HG03575 (cell line): Measurements from ENCODE around the gene ITIH5.

Source experiments
- ATAC-seq: cut with Tn5 transposase; IDR thresholded peaks from one replicate; pipeline ENCODE4 v1.9.1; 2021; ENCODE audit not compliant: unreplicated experiment, insufficient number of reproducible peaks, low FRiP score; ENCODE audit errors: extremely low read depth

The ITIH5 gene

DNA sequence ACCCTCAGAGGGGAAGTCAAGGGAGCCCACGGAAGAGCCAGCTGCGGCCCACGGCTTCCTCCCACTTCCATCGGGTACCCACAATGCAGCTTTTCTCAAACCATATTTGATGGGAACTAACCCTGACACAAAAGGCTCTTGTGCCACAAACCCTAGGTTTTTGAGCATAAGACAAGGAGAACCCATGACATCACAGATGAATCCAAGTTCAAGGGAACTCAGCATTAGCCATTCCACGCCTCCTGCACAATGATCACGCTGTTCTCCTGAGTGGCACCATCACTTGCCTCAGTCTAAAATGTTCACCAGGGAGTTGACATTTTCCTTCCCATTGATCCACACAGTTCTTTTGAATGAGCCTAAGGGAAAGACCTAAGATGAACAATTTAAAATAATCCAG is 70.4 kb downstream of the ITIH5 start:
- no peak for ATAC-seq

DNA sequence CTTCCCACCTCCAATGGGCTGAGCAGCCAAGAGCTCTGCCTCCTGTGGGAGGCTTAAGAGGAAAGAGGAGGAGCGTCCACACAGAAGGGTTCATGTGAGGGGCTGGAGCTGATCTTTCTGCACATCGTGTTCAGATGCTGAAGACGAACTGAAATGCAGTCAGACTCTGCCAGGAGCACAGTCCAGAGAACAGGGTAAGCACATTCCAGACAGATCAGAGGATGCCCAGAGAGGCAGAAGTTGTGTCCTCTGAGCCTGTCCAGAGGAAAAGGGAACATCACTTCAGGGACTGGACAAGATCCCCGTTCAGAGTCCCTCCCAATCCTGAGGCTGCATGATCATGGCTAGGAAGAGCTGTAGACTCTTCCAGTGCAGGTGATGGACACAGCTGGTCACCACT is 72.9 kb downstream of the ITIH5 start:
- ATAC-seq, result no peak

DNA sequence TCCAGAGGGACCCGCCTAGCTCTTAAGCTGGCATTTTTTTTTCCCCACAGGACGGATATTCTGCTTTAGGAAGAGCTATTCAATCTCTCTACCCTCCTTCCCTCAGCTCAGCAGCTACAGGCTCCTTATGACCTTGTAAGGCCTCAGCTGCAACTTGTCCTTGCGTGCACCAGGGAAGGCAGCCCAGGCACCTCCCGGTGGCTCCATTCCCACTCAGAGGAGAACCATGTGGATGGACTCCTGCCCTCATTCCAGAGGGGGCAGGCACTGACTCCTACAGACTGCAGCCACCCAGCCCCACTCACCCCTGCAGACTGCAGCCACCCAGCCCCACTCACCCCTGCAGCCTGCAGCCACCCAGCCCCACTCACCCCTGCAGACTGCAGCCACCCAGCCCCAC is 73.7 kb downstream of the ITIH5 start:
- ATAC-seq, result no peak

DNA sequence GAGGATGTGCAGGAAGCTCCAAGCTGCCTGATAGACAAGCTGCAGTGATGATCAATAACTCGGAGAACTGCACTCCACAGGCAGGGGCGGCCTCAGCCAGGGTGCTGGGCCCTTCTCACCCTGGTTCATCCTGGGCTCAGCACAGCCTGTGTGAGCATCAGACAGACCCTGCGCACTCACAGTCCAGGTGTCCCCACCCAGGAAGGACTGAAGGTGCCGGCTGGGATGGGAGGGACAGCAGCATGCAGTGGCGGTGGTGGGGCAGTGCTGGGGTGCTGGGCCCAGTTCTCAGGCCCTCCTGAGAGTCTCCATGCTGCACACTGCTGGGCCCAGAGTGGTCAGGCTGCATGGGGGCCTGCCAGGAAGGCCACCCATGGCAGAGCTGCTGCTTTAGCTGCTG is 74.1 kb downstream of the ITIH5 start:
- no peak for ATAC-seq

DNA sequence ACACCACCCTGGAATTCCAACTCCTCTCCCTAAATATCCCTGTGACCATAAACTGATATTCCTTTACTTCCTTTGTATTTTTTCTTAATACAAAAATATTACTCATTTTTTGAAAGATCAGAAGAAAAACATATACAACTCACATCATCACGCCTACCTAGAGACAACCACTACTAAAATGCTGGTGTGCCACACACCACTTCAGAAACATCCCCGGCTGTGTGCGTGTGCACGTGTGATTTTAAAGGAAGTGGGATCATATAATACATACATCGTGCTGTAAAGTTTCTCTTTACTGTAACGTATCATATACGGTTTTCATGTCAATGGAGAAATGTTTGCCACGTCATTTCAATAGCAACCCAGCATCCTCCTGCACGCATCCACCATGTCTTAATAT is 76.5 kb downstream of the ITIH5 start:
- ATAC-seq, result no peak

DNA sequence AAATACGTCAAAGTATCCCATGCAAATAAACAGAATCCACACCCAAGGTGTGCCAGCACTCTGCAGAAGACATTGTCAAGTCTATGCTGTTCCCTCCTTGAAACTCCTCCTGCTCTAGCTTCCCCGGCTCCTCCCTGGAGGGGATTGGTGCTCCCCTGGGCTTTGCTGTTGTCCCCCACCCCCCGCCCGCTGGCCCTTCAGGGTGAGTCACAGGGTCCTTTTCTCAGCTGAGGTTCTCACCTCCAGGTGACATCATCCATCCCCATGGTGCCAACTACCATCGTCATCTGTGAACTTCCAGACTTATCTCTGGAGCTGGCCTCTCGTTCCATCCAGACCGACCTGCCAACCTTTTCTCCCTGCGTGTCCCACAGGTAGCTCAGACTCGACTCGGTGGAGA is 77.0 kb downstream of the ITIH5 start:
- no peak for ATAC-seq

DNA sequence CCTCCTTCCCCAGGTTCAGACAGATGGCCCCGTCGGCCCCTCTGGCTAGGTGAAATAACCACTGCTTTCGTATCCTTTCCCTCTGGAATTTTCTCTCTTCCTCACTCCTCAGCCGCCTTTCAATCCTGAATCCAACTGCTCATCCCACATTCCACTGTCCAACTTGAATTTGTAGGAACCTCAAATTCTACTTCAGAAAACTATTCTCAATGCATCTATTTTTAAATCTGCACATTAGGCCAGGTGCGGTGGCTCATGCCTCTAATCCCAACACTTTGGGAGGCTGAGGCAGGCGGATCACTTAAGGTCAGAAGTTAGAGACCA is 78.9 kb downstream of the ITIH5 start:
- no peak for ATAC-seq

DNA sequence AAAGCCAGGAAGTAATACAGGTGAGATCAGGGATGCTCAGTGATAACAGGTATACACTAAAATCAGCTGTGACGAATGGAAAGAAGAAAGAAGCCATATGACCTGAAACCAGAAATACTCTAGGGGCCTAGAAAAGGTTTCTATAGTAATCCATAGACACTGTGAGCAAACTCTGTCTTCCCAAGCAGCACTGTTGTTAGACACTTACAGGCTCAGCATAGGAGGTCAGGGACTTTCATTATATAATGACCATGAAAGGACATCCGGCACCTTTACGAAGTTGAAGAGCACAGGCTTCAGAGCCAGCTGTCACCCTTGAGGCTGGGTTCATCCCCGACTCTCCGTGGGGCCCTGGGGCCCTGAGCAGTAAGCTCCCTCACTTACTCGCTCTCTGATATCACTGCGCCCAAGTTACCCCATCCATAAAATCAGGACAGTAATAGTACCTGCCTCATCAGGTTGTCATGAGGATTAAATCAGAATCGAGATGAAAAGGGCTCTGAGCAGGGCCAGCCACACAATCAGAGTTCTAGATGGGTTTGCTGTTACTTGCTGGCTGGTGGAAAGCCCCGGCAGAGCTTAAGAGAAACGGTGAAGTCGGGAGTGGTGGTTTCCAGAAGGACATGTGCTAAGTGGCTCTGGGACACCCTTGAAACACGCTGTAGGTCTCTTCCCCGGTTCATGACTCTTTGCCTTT is 79.5 kb downstream of the ITIH5 start:
- no peak for ATAC-seq

DNA sequence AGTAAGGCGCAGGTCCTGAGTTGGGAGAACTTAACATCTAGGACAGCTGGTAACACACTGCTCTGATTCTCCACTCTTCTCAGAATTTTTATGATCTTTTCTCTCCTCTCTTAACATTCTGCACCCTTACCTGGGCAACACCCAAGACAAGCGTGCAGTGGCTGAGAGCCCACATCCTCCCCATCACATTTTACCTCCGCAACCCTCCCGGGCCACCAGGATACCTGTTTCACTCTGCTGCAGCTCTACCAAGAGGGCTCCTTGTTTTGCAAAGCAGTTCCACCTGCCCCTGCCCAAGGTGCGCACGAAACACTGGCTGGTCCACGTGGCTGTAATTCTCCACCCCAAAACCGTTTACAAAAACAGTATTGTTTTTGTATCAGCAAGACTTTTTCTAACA is 81.5 kb downstream of the ITIH5 start:
- no peak for ATAC-seq

DNA sequence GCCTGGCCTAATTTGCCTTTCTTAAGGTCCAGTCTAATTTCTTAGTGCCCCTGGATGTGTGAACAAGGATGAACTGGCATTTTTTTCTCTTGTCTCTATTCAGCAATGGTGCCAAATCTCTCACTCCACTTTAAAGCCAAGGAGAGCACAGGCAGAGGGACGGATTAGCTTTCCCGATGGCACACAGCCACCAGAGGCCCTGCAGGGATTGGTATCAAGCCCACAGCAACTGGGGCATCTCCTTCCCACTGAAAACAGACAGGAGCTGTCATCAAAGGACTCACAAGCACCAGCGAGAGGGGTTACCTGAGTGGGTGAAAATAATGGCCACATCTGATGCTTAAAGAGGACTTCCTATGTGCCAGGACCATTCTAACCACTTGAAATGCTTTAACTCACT is 83.1 kb downstream of the ITIH5 start:
- ATAC-seq, result no peak

DNA sequence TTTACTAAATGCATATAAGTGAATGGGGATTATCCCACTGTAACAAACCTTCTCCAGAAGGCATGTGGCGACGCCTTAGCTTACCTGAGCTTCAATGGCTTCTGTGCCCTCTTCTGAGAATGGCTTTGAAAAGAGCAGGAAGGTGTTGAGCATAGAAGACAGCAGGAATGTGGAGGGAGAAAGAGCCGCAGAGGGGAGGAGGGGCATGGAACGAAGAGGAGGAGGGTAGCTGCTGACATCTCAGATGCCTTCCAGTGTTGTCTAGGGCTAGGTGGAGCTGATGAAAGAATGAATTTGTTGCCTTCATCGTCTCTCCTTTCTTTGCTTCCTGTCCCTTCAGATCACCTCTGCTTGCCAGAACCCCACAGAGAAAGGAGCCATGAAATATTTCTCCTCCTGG is 86.2 kb downstream of the ITIH5 start:
- ATAC-seq, result no peak

DNA sequence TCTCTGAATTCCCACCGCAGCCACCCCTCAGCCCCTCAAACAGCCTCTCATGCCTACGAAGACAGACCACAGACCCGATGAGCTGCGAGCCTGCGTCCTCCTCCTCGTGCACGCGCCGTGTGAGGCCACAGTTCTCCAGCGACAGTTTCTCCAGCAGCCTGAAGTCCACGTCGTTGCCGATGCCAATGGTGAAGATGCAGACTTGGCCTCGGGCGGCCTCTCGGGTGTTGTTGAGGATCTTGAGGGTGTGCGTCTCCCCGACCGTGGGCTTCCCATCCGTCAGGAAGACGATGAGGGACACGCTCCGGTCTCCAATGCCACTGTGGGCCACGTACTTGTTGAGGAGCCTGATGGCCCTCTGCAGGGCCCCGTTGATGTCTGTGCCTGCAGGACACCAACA is 87.1 kb downstream of the ITIH5 start:
- no peak for ATAC-seq

DNA sequence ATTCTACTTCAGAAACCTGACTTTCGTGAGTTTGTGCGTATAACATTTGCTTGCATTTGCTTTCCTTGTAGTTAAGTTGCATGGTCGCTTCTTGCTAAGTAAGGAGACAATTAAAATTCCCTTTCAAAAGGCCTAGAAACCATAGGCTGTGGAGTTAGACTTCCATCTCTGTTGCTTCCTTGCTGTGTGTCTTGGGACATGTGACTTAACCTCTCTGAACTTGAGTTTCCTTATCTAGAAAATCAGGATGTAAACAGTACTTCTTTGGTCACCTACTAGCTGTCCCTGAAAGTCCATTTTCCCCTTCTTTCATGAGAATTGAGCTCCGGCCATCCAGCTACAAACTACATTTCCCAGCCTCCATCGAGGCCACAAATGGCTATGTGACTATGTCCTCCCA is 89.2 kb downstream of the ITIH5 start:
- ATAC-seq, result no peak

DNA sequence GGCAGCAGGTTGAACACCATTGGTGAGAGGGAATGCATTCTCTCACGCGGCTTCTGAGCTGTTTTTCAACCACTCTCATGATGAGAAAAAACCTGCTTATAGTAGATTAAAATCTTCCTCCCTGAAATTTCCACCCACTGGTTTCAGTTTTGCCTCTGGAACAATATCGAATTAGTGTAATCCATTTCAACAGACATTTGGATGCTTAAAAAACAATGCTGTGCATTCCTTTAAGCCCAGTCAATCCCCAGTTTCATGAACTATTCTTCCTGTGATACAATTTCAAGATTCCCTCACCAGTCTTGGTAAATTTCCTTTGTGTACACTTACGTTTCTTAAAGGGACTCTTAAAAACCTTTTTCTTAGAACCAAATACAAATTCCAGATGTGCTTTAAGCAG is 89.6 kb downstream of the ITIH5 start:
- no peak for ATAC-seq

DNA sequence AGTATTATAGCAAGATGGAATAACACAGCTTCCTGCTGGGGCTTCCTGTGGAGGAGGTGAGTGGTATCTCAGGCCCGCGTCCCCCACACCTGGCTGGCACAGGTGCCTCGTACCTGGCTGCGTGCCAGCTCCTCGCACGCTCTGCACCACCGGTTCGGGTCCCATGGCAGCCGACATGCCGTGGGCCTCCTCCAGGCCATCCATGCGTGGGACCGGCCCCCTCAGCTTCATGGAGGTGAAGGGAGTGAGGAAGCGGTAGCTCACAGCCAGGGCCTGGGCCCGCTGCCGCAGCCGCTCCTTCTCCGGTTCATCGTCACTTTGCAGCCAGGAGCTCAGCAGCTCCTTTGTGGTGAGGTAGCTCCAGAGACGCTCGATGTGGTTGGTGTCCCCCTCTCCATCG is 90.4 kb downstream of the ITIH5 start:
- no peak for ATAC-seq

DNA sequence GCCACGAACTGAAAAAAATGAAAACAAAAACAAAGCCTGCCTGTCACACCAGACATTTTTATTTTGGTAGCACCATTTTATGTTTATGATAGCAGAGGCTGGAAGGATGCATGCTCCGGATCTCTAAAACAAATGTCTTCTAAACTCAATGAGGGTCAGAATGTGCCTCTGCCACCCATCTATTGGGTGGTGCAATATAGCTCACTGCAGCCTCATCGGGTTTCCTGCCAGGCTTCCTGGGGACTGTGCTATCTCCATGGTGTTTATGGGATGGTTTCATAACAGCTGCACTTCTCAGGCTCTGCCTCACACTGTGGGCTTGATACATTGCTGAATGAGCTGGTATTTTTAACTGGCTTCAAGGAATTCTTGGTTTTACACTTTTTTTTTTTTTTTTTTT is 94.4 kb downstream of the ITIH5 start:
- ATAC-seq, result no peak

DNA sequence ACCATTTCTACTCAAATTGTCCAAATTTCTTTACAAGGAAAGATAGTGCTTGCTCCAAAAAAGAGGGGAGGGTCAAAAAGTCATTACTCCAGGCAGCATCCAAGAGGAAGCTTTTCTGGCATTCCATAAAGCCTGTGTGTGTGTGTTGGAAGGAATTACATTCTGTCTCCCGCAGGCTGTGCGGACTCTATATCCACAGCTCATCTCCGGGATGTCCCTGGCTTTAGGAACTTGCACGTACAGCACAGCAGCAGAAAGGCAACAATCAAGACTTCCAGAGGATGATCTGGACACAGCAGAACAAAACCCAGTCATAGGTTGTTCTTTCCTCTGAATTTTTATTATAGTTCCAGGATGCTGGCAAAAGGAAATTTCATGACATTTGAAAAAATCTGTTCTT is 94.8 kb downstream of the ITIH5 start:
- no peak for ATAC-seq

DNA sequence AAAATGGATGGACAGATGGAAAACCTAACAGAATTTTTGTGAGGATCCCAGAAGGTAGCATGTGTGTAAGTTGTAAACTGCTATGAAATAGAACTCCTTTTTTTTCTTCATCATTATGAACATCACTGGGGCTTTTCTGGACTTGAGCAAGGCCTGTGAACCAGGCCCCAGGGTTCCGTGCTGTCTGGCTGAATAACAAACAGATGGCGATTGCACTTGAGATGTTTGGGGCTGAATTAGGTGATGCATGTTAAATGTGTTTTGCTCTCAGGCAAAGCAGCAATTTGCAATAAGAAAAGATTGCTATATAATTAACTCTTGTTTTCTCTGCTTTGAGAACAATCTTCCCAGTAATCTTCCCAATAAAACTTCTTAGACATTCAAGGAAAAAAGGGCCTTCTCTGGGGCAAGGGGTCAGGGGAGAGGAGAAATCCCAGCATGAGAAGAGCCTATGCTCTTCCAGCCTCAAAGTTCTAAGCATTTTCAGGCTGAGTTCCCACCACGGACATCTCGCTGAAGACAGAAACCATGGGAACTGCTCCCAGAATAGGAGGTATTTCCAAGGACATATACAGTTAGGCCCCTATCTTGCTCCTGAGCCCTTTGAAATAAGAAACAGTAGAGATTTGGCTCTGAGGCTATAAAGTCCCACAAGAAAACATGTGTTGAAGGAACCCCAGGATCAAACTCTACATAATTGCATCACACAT is 98.7 kb downstream of the ITIH5 start:
- no peak for ATAC-seq

DNA sequence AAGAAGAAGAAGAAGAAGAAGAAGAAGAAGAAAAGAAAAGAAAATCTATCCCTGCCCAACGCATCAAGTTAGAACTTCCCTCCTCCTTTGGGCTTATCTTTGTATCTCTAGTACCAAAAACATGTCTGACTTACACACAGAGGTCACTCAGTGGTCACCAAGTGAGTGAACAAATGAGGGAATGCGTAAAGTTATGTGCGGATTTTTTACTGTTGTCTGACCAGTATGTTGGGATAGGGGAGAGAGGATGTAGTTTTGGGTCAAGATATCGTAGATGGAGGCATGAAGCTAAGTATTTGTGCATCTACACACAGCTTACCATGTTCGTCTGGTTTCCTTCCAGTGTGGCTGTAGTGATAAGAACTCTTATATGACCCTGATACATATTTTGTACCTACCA is 99.9 kb downstream of the ITIH5 start:
- no peak for ATAC-seq

DNA sequence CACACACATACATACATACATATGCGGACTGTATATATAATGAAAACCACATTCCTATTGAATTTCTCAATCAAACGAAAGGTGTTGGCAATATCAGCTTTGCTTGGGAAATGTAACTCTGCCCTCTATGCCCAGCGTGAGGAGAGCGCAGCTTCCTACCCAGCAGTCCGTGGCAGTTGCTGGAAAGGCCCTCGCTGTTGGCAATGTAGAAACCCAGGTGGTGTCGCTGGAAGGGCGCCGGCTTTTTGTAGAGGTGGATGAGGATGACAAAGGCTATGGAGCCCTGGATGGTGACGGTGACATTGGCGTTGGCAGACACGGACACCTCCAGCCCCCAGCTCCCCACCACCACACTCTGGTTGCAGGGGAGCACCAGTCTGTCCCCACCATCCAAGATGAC is 100.9 kb downstream of the ITIH5 start:
- ATAC-seq, result no peak

DNA sequence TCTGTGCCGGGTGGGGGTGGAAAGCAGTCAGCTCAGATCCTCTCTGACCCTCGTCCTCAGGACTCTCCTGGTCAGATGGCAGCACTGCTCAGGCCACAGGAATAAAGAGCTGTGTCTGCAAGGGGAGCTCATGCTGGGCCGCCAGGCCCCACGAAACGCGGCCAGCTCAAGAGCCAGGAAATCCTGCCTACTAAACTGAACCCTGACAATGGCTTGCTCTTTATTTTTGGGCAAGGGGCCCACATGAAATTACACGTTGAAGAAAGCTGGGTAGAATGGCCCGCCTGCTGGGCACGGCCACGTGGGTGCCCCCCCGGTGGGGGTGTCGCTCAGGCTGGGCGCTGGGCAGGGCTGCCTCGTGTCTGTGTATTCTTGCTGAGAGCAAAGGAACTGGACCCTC is 103.0 kb downstream of the ITIH5 start:
- ATAC-seq, result no peak
